GM21576 (cell line): ENCODE data around the gene KCNG2.
"Not testable (repeated sequence)": the region's sequence is repeated elsewhere in the genome, so short reads cannot be mapped to it uniquely, and the experiment has no call there.

Experiments
- ATAC-seq: cut with Tn5 transposase; IDR thresholded peaks from one replicate; pipeline ENCODE4 v1.9.1; 2021; ENCODE audit warnings: mild to moderate bottlenecking, moderate library complexity; ENCODE audit not compliant: unreplicated experiment

Gene KCNG2

DNA sequence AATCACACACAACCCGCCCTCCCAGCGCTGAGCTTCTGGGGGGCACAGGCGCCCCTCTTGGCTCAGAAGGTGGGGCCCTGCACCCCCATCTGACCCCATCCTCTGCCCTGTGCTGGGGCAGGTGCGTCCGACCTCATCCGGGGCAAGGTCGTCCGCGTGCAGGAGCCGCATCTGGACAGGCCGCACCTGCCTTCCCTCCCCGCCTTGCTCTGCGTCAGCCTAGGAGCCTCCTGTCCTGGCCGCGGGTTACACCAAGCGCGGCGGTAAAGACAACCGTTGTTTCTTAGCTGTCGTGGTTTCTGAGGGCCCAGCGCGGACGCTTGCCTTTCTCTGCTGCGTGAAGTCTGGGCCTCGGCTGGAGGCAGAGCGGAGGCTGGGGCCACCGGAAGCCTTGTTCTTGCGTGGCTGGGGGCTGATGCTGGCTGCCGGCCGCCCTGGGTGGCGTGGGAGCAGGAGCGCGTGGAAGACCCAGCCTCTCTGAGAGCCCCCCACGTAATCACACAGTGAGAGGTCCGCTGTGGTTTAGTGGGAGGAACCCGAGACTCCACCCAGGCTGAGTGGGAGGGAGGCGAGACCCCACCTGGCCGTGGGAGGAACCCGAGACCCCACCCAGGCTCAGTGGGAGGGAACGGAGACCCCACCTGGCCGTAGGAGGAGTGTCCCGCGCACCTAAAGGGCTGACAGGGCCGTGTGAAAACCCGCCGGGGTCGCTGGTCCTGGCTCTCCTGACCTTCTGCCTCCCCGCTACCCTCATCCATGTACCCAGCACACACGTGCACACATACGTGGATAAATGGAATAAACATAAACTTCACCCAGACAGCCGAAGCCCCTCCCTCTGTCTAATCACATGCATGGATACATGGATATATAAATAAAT lies 51.8 kb downstream of the KCNG2 start:
- ATAC-seq, result no peak

GRCh38 chr18:79850731-79851130 lies 53.0 kb downstream of the KCNG2 start:
- ATAC-seq, result no peak

GRCh38 chr18:79851489-79851888 lies 53.8 kb downstream of the KCNG2 start:
- no peak for ATAC-seq

- ATAC-seq, result no peak
Observed at GRCh38 chr18:79851950-79852349, 54.2 kb downstream of the KCNG2 start.

GRCh38 chr18:79852561-79853302 lies 55.0 kb downstream of the KCNG2 start:
- ATAC-seq, result no peak

GRCh38 chr18:79853303-79853992 lies 55.7 kb downstream of the KCNG2 start:
- no peak for ATAC-seq

DNA sequence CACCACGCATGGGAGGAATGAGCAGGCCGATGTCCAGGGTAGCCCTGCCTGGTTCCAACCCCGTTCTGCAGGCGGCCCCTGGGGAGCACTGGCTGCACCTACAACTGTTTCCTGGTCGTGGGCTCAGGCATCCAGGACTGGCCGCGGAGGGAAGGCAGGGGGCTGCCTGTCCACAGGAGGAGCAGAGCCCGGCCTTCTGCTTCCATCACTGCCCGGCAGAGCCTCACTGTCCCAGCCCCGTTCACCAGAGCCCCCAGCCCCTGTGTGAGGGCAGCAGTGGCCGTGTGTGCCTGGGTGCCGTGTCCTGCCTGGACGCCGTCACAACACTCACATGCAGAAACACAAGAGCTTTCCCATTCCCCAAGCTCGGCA lies 56.2 kb downstream of the KCNG2 start:
- no peak for ATAC-seq

DNA sequence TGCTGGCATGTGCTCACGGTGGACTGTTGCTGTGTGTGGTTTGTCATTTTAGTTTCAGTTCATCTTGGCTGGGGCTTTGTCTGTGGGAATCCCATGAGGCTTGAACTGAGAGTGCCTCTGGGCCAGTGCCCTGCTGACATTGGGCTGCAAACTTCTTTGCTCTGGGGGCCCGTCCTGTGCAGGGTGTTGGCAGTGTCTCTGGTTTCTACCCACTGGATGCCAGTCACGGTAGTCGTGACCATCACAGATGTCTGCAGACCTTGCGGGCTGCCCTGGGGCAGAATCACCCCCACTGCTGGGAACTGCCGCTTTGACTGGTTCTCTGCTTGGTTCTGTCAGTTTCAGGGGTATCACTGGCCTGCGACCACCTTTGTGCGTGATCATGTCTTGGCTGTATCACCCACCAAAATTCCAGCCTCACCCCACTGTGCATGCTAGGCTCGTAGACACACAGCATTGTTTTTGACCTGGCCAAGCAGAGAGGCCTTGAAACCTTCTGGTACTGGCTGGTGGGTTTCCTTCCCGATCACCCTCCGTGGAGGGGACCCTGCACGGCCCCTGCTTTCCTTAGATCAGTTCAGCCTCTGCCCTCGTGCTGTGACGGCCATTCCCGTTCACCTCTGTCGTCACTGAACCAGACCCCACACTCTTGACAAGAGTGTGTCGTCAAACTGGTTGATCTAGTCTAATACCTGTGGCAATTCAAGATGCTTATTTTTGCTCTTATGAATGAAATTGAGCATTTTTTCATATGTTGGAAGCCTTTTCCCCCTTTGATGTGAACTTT lies 57.6 kb downstream of the KCNG2 start:
- peak; percentile 91 for ATAC-seq

GRCh38 chr18:79856119-79857007 lies 58.6 kb downstream of the KCNG2 start:
- ATAC-seq, result peak; percentile 54

DNA sequence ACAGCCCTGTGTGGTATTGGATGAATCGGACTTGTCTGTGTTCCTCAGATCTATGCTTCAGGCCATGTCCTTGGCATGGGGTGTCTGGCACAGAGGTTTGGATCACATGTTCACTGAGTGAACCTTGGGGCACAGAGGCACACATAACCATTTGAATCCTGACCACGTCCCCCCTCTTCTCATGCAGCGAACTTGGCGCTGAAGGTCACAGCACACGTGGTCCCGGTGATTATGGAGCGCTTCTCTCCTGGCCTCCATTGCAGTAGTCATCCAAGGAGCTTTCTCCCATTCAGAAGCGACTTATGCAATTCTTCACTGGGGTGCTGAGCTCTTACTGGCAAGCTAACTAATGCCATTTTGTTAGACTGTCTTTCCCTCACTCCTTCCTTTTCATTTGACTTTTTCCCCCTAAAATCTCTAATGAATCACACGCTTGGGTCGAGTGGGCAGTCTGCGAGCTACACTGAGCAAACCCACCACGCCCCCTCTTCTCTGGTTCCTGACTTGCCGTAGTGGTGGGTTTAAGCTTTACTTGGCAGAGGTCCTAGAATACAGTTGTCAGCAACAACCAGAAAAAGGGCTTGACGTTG lies 59.4 kb downstream of the KCNG2 start:
- ATAC-seq, result no peak

GRCh38 chr18:79859314-79859713 lies 61.6 kb downstream of the KCNG2 start:
- ATAC-seq, result no peak

- no peak for ATAC-seq
Observed at GRCh38 chr18:79861687-79862086, 63.9 kb downstream of the KCNG2 start.

DNA sequence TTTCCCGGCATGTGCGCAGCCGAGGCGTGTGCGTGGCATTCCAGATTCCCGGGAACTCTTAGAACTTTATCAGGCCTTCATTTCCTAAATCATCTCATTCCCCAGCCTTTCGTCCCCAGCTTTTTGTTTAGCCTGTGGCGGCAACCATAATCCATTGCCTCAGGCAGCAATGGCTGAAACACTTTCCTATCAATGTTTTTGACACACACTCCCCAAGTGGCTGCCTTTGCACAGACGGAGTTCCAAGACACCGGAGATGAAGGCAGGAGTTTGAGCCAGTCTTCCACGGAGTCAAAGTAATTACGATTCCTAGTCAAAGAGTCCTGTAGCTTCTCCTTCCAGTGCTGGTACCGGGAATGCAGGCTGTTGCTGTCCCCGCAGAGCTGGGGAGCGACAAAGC lies 64.8 kb downstream of the KCNG2 start:
- ATAC-seq, result no peak

DNA sequence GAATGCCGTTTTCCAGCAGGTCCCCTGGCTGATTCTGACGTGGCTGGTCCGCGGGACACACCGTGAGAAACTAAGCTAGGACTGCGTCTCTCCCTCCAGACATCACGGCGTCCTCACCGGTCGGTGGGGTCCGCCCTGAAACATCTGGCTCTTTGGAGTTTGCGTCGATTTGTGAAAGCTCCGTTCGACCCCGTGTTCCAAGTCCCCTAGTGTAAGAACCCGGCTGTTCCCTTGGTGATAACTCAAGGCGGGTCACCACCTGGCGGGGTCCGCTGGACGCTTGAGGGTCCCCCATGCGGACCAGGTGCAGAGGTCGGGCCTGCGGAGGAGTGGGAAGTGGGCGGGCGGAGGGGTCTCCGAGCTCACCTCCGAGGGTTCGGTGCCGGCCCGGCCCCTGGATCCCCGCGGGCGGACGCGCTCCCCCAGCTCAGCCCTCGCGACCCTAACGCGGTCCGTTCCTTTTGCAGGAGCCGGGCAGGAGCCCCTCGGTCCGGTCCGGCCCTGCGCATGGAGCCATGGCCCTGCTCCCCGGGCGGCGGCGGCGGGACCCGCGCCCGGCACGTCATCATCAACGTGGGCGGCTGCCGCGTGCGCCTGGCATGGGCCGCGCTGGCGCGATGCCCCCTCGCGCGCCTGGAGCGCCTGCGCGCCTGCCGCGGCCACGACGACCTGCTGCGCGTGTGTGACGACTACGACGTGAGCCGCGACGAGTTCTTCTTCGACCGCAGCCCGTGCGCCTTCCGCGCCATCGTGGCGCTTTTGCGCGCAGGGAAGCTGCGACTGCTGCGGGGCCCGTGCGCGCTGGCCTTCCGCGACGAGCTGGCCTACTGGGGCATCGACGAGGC lies 65.6 kb downstream of the KCNG2 start:
- no peak for ATAC-seq

- no peak for ATAC-seq
Observed at GRCh38 chr18:79864006-79864725, 66.4 kb downstream of the KCNG2 start.

DNA sequence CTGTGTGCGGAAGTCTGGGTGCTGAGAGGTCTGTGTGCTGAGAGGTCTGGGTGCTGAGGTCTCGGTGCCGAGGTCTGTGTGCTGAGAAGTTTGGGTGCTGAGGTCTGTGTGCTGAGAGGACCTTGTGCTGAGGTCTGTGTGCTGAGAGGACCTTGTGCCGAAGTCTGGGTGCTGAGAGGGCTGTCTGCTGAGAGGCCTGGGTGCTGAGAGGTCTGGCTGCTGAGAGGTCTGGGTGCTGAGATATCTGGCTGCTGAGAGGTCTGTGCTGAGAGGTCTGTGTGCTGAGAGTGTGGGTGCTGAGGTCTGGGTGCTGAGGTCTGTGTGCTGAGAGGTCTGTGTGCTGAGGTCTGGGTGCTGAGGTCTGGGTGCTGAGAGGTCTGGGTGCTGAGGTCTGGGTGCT lies 67.2 kb downstream of the KCNG2 start:
- not testable (repeated sequence) for ATAC-seq

DNA sequence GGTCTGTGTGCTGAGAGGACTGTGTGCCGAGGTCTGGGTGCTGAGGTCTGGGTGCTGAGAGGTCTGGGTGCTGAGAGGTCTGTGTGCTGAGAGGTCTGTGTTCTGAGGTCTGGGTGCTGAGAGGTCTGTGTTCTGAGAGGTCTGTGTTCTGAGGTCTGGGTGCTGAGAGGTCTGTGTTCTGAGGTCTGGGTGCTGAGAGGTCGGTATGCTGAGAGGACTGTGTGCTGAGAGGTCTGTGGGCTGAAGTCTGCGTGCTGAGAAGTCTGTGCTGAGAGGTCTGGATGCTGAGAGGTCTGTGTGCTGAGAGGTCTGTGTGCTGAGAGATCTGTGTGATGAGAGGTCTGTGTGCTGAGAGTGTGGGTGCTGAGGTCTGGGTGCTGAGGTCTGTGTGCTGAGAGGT lies 68.2 kb downstream of the KCNG2 start:
- not testable (repeated sequence) for ATAC-seq
